PC-9 (cell line): ENCODE results near the gene AIG1. TPM values are rescaled to one million over a fixed set of nuclear protein-coding genes. Genes with fewer than 3 reads are reported as not detected.

Source experiments
- BruUV-seq: library from RNA; stranded (reverse); fragments of 400-500 nt; replicated peaks from 2 replicates; lab custom pipeline; 2021; lab: Mats Ljungman, UMichigan
- CTCF ChIA-PET: fragments of 300-600 bp; sonication (Branson Sonifier 250); formaldehyde crosslinking; loops from one replicate; lab custom pipeline; 2022; ENCODE audit warnings: antibody characterized with exemption; lab: Charles Lee
- POLR2A ChIA-PET: fragments of 300-600 bp; sonication (Branson Sonifier 250); formaldehyde crosslinking; loops from one replicate; lab custom pipeline; 2022; ENCODE audit warnings: antibody characterized with exemption; ENCODE audit not compliant: unreplicated experiment; lab: Charles Lee
- DNase-seq, 2 experiments: peaks; one replicate each; pipeline versions ENCODE4 v3.0.0 to v3.0.0-alpha.2; 2015 to 2022; ENCODE audit warnings: mixed read lengths in 1 of 2
- H2AFZ ChIP-seq: fragments of 200-600 bp; sonication (generic); 2 replicates; pipeline ENCODE4 v1.8.1; 2017; ENCODE audit warnings: antibody characterized with exemption
- H3F3A ChIP-seq: fragments of 200-600 bp; sonication (generic); 2 replicates; pipeline ENCODE4 v1.8.1; 2017; ENCODE audit warnings: antibody characterized with exemption, mild to moderate bottlenecking, low read depth; ENCODE audit not compliant: insufficient read depth
- H3K27ac ChIP-seq: fragments of 200-600 bp; sonication (generic); 2 replicates; pipeline ENCODE4 v1.6.1; 2016; ENCODE audit warnings: mixed run types
- H3K27me3 ChIP-seq: fragments of 200-600 bp; sonication (generic); 2 replicates; pipeline ENCODE4 v1.6.1; 2016; ENCODE audit warnings: low read depth, mixed run types; ENCODE audit not compliant: insufficient read depth
- H3K36me3 ChIP-seq: fragments of 200-600 bp; sonication (generic); 2 replicates; pipeline ENCODE4 v1.6.1; 2016; ENCODE audit warnings: low read depth, mixed run types
- H3K4me1 ChIP-seq: fragments of 200-600 bp; sonication (generic); replicated peaks from 2 replicates; pipeline ENCODE4 v1.6.1; 2016; ENCODE audit warnings: mixed run types; ENCODE audit not compliant: insufficient read depth
- H3K4me2 ChIP-seq: fragments of 200-600 bp; sonication (generic); 2 replicates; pipeline ENCODE4 v1.6.1; 2017; ENCODE audit warnings: mixed run types
- H3K4me3 ChIP-seq: fragments of 200-600 bp; sonication (generic); 2 replicates; pipeline ENCODE4 v1.6.1; 2016; ENCODE audit warnings: mixed run types
- H3K79me2 ChIP-seq: fragments of 200-600 bp; sonication (generic); 2 replicates; pipeline ENCODE4 v1.6.1; 2017; ENCODE audit warnings: low read depth, mixed run types
- H3K9me2 ChIP-seq: fragments of 200-600 bp; sonication (generic); 2 replicates; pipeline ENCODE4 v1.8.1; 2017; ENCODE audit warnings: mild to moderate bottlenecking; ENCODE audit not compliant: insufficient read depth
- H3K9me3 ChIP-seq: fragments of 200-600 bp; sonication (generic); 2 replicates; pipeline ENCODE4 v1.8.1; 2016; ENCODE audit warnings: low read depth; ENCODE audit not compliant: insufficient read depth
- H4K20me1 ChIP-seq: fragments of 200-600 bp; sonication (generic); 2 replicates; pipeline ENCODE4 v1.8.1; 2017; ENCODE audit not compliant: insufficient read depth
- EZH2 ChIP-seq: fragments of 200-600 bp; sonication (generic); IDR thresholded peaks from 2 replicates; pipeline ENCODE4 v1.8.0; 2017; ENCODE audit warnings: antibody characterized with exemption, low read depth
- intact Hi-C: fragments of 100-400 bp; cut with micrococcal nuclease; formaldehyde crosslinking; loops from one replicate; pipeline ENCODE4 v1.10.0; 2022; ENCODE audit not compliant: unreplicated experiment
- total RNA-seq: library from RNA; stranded (reverse); gene quantifications from 2 replicates; pipeline ENCODE4 v1.2.3, GENCODE V29; 2021
- TF ChIP-seq, protein P1 (sequence below): fragments of 200-600 bp; sonication (generic); conservative IDR thresholded peaks from 2 replicates; pipeline ENCODE4 v1.6.1; 2017; ENCODE audit warnings: mixed run types, antibody characterized with exemption, mild to moderate bottlenecking, moderate library complexity

Gene AIG1
- total RNA-seq, 1 experiment from 2014 or later: 37.7 TPM

DNA sequence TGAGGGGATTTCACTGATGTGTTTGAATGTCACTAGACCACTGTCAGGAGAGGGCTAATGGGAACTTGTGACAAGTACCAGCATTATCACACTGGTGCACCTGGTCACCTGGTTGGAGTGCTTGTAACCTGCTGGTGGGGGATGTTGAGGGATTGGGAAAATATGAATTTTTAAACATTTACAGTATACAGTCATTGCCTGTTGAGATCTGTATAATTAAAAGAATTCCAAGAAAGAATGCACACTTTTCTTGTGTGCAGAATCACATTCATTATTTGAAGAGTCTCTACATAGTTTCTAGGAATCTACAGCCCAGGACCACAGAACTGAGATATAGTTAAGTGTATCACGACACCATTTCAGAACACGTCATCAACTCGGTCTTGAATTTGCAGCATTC lies 118.4 kb downstream of the AIG1 start:
- intact Hi-C loops: no loop called here
- POLR2A ChIA-PET: no interaction called here

DNA sequence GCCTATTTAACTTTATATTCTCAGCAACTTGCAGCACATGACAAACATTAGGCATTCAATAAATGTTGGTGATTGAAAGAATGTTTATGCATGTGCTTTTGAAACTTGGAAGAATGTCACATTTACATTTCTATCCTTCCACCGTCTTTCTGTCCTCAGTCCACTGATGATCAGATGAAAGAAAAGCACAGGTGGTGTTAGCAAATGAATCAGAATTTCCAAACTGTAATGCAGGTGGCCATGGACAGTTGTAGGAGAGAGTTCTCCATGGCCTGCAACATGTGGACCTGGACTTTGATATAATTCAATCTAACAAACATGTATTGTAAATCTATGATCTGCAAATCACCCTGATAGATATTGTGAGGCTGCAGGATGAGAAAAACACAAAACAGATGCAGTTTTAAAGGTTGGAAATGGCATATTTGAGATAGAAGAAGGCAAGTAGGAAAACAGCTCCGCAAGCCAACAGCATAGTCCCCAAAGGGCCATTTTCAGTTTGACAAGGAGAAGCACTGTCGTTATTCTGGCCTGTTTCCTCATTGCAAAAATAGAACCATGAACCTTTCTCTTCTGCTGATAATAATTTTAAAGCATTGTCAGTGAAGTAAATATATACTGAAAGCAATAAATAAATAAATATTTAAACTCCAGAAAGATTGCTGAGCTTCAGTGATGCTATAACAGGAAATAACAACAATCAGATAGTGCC lies 119.4 kb downstream of the AIG1 start:
- no TSS peak for BruUV-seq
- CTCF ChIA-PET: no interaction called here
- TF ChIP-seq, protein P1, sequence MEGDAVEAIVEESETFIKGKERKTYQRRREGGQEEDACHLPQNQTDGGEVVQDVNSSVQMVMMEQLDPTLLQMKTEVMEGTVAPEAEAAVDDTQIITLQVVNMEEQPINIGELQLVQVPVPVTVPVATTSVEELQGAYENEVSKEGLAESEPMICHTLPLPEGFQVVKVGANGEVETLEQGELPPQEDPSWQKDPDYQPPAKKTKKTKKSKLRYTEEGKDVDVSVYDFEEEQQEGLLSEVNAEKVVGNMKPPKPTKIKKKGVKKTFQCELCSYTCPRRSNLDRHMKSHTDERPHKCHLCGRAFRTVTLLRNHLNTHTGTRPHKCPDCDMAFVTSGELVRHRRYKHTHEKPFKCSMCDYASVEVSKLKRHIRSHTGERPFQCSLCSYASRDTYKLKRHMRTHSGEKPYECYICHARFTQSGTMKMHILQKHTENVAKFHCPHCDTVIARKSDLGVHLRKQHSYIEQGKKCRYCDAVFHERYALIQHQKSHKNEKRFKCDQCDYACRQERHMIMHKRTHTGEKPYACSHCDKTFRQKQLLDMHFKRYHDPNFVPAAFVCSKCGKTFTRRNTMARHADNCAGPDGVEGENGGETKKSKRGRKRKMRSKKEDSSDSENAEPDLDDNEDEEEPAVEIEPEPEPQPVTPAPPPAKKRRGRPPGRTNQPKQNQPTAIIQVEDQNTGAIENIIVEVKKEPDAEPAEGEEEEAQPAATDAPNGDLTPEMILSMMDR: no peak
- TF ChIP-seq EZH2: no peak
- intact Hi-C loops: no loop called here
- Histone ChIP-seq H4K20me1 (no peaks in the 10 kb centered on the region), H3K9me2 (no peaks in the 10 kb centered on the region), H3K9me3 (no peaks in the 10 kb centered on the region), H3K4me3 (no peak overlapping the region), H3K79me2 (no peaks in the 10 kb centered on the region), H3K27ac (no peak overlapping the region), H3F3A (no peaks in the 10 kb centered on the region), H3K4me1 (no peaks in the 10 kb centered on the region), H2AFZ (no peak overlapping the region), H3K36me3 (peaks cover 4% of the 10 kb centered on the region; the same call in 1 of the 2 replicates), H3K27me3 (no peaks in the 10 kb centered on the region), H3K4me2 (no peak overlapping the region)
- POLR2A ChIA-PET: no interaction called here
- DNase-seq: no peak

More for the DNA sequence above, 118.4 kb downstream of the AIG1 start:
- H3K9me3 ChIP-seq: no peaks in the 10 kb centered on the region
- H3F3A ChIP-seq: no peaks in the 10 kb centered on the region
- no peak overlapping the region for H2AFZ ChIP-seq
- peaks cover 11% of the 10 kb centered on the region; the same call in 1 of the 2 replicates for H3K36me3 ChIP-seq
- H3K27me3 ChIP-seq: no peaks in the 10 kb centered on the region
- H3K4me3 ChIP-seq: no peak overlapping the region
- no peaks in the 10 kb centered on the region for H3K4me1 ChIP-seq
- no peaks in the 10 kb centered on the region for H3K79me2 ChIP-seq
- no peaks in the 10 kb centered on the region for H4K20me1 ChIP-seq
- BruUV-seq: no TSS peak
- no peak for TF ChIP-seq EZH2
- TF ChIP-seq, protein P1: no peak
- H3K4me2 ChIP-seq: no peak overlapping the region
- CTCF ChIA-PET: no interaction called here
- H3K27ac ChIP-seq: no peak overlapping the region
- DNase-seq: no peak
- H3K9me2 ChIP-seq: no peaks in the 10 kb centered on the region

DNA sequence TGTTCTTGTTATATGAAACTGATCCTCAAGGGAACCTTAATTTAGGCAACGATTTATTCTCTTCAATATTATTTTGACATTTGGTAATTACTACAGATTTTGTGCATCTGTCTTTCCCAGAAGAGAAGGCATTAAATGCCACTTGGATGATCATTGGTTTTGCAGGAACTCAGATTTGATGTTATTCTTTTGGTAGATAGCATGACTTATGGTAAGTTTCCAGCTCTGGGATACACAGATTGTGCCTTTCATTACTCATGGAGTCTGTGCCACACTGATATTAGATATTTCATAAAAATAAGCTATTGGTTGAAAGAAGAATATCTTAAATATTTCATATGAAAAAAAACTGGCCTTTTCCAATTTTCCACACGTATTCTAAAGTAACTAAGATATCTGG lies 120.1 kb downstream of the AIG1 start:
- TF ChIP-seq, protein P1: no peak
- TF ChIP-seq EZH2: no peak
- ChIA-PET POLR2A (no interaction called here), CTCF (no interaction called here)
- H2AFZ ChIP-seq: no peak overlapping the region
- H3K36me3 ChIP-seq: peaks cover 3% of the 10 kb centered on the region; the same call in 1 of the 2 replicates
- H3F3A ChIP-seq: no peaks in the 10 kb centered on the region
- H4K20me1 ChIP-seq: no peaks in the 10 kb centered on the region
- no peak for DNase-seq
- H3K79me2 ChIP-seq: no peaks in the 10 kb centered on the region
- no peaks in the 10 kb centered on the region for H3K9me3 ChIP-seq
- H3K9me2 ChIP-seq: no peaks in the 10 kb centered on the region
- no peak overlapping the region for H3K4me2 ChIP-seq
- no peak overlapping the region for H3K27ac ChIP-seq
- no peaks in the 10 kb centered on the region for H3K4me1 ChIP-seq
- intact Hi-C loops: no loop called here
- H3K4me3 ChIP-seq: no peak overlapping the region
- no TSS peak for BruUV-seq
- no peaks in the 10 kb centered on the region for H3K27me3 ChIP-seq
